GM12892 (cell line): ENCODE results near the gene KLHL12.

Source experiments
- POLR2A ChIP-seq: IDR thresholded peaks from 2 replicates; pipeline ENCODE4 v1.6.1; 2011; ENCODE audit warnings: low read depth, low read length, control low read depth
- POLR2AphosphoS5 ChIP-seq: IDR thresholded peaks from 2 replicates; pipeline ENCODE4 v1.6.1; 2011; ENCODE audit warnings: low read depth, low read length, control low read depth
- TAF1 ChIP-seq: IDR thresholded peaks from 2 replicates; pipeline ENCODE4 v1.6.1; 2011; ENCODE audit warnings: low read depth, mild to moderate bottlenecking, control low read depth, low read length, borderline replicate concordance

GRCh38 chr1:202926581-202927491 lies at the start of gene KLHL12:
- TF ChIP-seq TAF1 (peak; percentile 80; the same call in 1 of the 2 replicates), POLR2AphosphoS5 (peak; percentile 91), POLR2A (peak; percentile 92)
